ENCODE measurements around the gene ALG2.
"Not testable (repeated sequence)": the region's sequence is repeated elsewhere in the genome, so short reads cannot be mapped to it uniquely, and the experiment has no call there.

The ALG2 gene

GRCh38 chr9:99237356-99237755, 15.6 kb upstream of the ALG2 start:
- no peak for DNase-seq

- peak in 1 of 2 experiments; percentile 37 for DNase-seq
Observed at GRCh38 chr9:99235926-99236634, 14.3 kb upstream of the ALG2 start.

- DNase-seq, result no peak
Observed at GRCh38 chr9:99235069-99235468, 13.3 kb upstream of the ALG2 start.

GRCh38 chr9:99234618-99235017, 12.9 kb upstream of the ALG2 start:
- no peak for DNase-seq

GRCh38 chr9:99231711-99232110, 10.0 kb upstream of the ALG2 start:
- peak; percentile 57 to 58 for DNase-seq

- DNase-seq, result no peak
Observed at GRCh38 chr9:99230206-99230605, 8.5 kb upstream of the ALG2 start.

- DNase-seq, result no peak
Observed at GRCh38 chr9:99226054-99226453, 4.3 kb upstream of the ALG2 start.

- no peak for DNase-seq
Observed at GRCh38 chr9:99224445-99224844, 2.7 kb upstream of the ALG2 start.

GRCh38 chr9:99222416-99223270, 901 bp upstream of the ALG2 start:
- no peak for DNase-seq

GRCh38 chr9:99221266-99221620, 499 bp downstream of the ALG2 start:
- no peak for DNase-seq

- no peak for DNase-seq
Observed at GRCh38 chr9:99220011-99220410, 1.7 kb downstream of the ALG2 start.

GRCh38 chr9:99216073-99216472, 5.7 kb downstream of the ALG2 start:
- DNase-seq, result no peak

GRCh38 chr9:99213197-99213596, 8.5 kb downstream of the ALG2 start:
- no peak for DNase-seq

- no peak for DNase-seq
Observed at GRCh38 chr9:99211746-99212145, 10.0 kb downstream of the ALG2 start.

GRCh38 chr9:99210572-99210971, 11.2 kb downstream of the ALG2 start:
- no peak for DNase-seq

- DNase-seq, result no peak
Observed at GRCh38 chr9:99201603-99202002, 20.1 kb downstream of the ALG2 start.

GRCh38 chr9:99199938-99200539, 21.7 kb downstream of the ALG2 start:
- no peak for DNase-seq

- DNase-seq, result no peak
Observed at GRCh38 chr9:99197987-99198386, 23.8 kb downstream of the ALG2 start.

- no peak for DNase-seq
Observed at GRCh38 chr9:99197124-99197630, 24.6 kb downstream of the ALG2 start.

- not testable (repeated sequence) for DNase-seq
Observed at GRCh38 chr9:99196484-99196883, 25.3 kb downstream of the ALG2 start.

GRCh38 chr9:99193466-99193821, 28.3 kb downstream of the ALG2 start:
- DNase-seq, result no peak

GRCh38 chr9:99192786-99193465, 28.8 kb downstream of the ALG2 start:
- DNase-seq, result no peak

GRCh38 chr9:99190597-99191283, 31.0 kb downstream of the ALG2 start:
- no peak for DNase-seq
